ENCODE data around the gene ABCG5.

The ABCG5 gene

GRCh38 chr2:43841949-43842865 lies 3.6 kb upstream of the ABCG5 start:
- no peak for DNase-seq

- no peak for DNase-seq
Observed at GRCh38 chr2:43840965-43841364, 2.3 kb upstream of the ABCG5 start.

- DNase-seq = no peak
Observed at GRCh38 chr2:43839776-43840564, 1.3 kb upstream of the ABCG5 start.

GRCh38 chr2:43837831-43838559 lies 644 bp downstream of the ABCG5 start:
- DNase-seq = no peak

GRCh38 chr2:43837033-43837432 lies 1.6 kb downstream of the ABCG5 start:
- DNase-seq = no peak

GRCh38 chr2:43832457-43832856 lies 6.2 kb downstream of the ABCG5 start:
- DNase-seq = no peak

- DNase-seq = no peak
Observed at GRCh38 chr2:43831543-43832294, 6.9 kb downstream of the ABCG5 start.

- DNase-seq = no peak
Observed at GRCh38 chr2:43826305-43827250, 12.1 kb downstream of the ABCG5 start.

- DNase-seq = no peak
Observed at GRCh38 chr2:43825841-43826240, 12.8 kb downstream of the ABCG5 start.

GRCh38 chr2:43824951-43825493 lies 13.6 kb downstream of the ABCG5 start:
- DNase-seq = no peak

- no peak for DNase-seq
Observed at GRCh38 chr2:43824512-43824911, 14.1 kb downstream of the ABCG5 start.

GRCh38 chr2:43823751-43824150 lies 14.9 kb downstream of the ABCG5 start:
- no peak for DNase-seq

GRCh38 chr2:43822839-43823238 lies 15.8 kb downstream of the ABCG5 start:
- DNase-seq = no peak

- DNase-seq = no peak
Observed at GRCh38 chr2:43819491-43820163, 19.0 kb downstream of the ABCG5 start.

- DNase-seq = no peak
Observed at GRCh38 chr2:43818761-43819160, 19.9 kb downstream of the ABCG5 start.

- DNase-seq = no peak
Observed at GRCh38 chr2:43814711-43815110, 23.9 kb downstream of the ABCG5 start.

- no peak for DNase-seq
Observed at GRCh38 chr2:43812947-43813346, 25.7 kb downstream of the ABCG5 start.

GRCh38 chr2:43812006-43812405 lies 26.6 kb downstream of the ABCG5 start:
- no peak for DNase-seq

- DNase-seq = no peak
Observed at GRCh38 chr2:43810888-43811287, 27.8 kb downstream of the ABCG5 start.

- DNase-seq = no peak
Observed at GRCh38 chr2:43810452-43810851, 28.2 kb downstream of the ABCG5 start.

GRCh38 chr2:43806719-43807031 lies 32.0 kb downstream of the ABCG5 start:
- no peak for DNase-seq

All from stimulated activated naive CD4-positive, alpha-beta T cell treated with Interleukin-2 at 50 U/mL for 16 hours (primary cell).